Stimulated activated CD8-positive, alpha-beta memory T cell treated with anti-CD3 and anti-CD28 coated beads, Interleukin-7, amount 100 ng/mL, for 24 hours (primary cell): ENCODE results near the gene HOXA11.
A peak's percentile ranks its signal among the peaks of the same experiment; 100 is the strongest.

Experiments used
- DNase-seq: peaks from one replicate; pipeline ENCODE4 v3.0.0-alpha.2; 2020; ENCODE audit warnings: low read depth

Gene HOXA11

DNA sequence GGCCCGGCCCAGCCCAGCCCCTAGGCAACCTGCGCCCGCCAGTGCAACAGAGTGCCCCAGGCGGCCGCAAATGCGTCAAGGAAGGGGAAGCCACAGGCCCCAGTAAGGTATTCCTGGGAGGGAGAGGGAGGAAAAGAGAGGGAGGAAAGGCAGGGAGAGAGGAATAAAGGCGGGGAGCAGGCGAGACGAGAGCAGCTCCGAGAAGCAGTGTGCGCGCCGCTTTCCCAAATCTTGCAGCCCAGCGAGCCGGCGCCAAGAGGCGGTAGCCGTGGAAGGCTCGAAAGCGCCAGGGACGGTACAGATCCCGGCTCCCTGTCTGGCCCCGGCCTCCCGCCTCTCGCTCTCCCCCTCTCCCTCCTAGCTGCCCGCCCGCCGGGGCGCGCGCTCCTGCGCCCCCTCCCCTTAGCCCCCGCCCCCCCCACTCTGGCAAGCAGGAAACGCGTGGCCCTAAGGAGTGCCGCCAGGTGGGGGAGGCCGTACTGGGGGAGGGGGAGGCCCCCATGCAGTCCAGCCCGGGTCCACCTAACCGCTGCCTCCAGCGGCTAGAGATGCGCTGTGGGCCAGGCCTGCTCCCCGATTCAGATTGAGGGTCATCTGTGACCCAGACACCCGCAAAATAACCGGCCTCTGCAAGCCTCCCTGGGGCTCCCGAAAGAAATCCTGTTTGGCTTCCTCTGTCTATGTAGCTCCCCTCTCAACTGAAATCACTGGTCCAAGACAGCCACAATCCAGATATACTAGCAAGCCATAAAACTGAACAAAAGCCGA, 15.2 kb downstream of the HOXA11 start:
- no peak for DNase-seq

DNA sequence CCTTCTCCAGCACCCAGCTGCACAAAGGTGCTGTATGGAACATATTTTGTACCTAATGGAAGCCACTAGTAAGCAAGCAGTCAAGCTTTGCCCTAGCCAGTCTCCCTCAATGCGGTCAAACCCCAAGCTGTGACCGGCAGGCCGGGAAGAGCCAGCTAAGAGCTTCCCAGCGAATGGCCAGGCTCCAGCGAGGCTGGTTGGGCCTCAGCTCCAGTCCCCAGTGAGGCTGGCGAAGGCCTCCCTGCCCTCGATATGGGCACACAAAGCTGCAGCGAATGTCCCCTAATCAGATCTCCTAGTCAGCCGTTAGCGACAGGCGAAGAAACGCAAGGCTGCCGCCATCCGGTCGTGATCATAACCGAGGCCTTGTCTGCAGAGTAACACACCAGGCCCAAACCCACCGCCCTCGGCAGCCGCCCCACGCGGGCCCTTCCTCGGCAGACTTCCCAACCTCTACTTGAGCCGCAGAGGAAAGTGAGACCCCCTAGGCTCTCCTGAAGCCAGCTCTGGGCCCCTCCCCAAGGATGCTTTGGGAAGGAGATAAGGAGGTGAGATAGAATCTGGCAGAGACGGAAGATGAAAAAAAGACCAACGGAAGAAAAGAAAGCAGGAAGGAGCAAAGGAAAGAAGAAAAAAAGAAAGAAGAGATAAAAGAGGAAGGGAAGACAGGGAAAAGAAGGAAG, 16.6 kb downstream of the HOXA11 start:
- no peak for DNase-seq

DNA sequence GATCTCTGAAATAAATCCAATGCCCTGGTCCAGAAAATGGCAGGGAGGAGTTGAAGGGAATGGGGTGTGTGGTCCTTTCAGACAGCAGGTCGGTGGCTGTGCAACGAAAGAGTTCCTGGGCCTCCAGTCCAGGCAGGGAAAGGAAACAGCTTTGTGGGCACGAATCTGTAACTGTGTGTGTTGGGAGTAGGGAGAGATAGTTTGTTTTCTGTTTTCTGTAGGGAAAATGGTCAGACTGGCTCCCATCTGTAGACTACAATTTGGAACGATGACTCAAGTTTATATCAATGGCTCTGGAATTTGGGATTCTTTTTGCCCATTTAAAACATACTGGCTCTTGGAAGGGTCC, 17.1 kb downstream of the HOXA11 start:
- no peak for DNase-seq

DNA sequence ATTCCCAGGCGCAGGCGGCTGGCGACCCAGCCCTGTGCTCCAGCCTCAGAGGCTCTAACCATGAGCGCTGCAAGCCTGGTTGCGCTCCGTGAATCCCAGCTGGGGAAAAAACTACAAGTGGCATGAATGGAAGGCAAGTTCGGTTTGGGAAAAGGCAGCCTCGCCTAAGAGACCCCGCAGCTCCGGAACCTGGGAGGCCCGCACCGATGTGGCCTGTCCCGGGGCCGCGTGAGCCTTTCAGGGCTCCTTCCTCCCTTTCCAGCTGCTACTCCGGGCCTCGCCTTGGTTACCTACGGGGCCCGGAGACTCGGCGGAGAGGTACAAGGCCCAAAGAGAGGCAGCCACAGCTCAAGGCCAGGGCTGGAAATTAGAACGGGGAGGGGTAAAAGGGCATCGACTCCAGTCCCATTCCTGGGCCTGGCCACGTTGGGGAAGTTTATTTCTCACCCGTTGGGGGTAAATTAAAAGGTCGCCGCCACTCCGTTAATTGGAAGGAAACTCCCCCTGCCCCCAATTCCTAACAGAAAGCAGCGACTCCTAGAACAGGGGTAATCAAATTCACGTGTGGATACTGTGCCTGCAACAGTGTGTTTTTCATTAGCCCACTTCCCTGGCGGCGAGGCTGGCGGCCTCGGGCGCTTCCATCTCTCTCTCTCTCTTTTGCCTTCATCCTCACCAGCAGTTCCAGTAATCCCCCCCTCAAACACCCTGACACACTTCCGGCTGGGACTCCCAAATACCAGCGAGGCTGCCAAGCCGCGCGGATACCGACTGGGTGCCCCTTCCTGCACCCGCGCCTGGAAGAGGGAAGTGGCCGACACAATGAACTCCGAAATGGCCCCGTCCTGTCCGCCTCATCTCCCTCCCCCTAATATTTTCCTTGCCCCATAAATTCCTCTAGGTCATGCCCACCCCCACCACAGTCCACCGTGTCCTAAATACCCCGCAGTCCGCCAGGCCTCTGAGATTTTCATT, 18.2 kb downstream of the HOXA11 start:
- no peak for DNase-seq

DNA sequence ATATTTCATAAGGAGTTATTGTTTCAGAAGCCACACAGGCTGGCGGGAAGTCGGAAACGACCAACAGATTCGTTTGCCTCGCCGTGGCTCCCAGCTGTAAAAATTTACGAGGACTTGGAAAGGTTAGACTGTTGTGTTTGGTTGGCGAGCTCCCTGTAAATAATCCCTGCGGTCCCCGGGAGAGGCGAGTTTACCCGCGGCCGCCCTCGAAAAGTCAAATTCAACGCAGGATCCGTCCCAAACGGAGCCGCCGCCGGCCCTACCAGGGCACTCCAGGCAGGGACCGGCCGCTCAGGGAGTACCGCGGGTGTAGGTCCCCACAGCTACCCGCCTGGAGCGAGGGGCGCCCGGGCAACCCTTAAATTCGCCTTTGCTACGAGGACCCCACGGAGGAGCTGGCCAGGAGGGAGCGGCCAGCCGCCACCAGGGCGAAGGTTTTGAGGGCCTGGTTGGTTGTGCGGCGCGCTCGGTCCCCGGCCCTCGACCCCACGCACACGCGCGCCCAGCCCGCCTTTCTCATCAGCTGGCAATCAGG, 19.0 kb downstream of the HOXA11 start:
- DNase-seq: no peak

DNA sequence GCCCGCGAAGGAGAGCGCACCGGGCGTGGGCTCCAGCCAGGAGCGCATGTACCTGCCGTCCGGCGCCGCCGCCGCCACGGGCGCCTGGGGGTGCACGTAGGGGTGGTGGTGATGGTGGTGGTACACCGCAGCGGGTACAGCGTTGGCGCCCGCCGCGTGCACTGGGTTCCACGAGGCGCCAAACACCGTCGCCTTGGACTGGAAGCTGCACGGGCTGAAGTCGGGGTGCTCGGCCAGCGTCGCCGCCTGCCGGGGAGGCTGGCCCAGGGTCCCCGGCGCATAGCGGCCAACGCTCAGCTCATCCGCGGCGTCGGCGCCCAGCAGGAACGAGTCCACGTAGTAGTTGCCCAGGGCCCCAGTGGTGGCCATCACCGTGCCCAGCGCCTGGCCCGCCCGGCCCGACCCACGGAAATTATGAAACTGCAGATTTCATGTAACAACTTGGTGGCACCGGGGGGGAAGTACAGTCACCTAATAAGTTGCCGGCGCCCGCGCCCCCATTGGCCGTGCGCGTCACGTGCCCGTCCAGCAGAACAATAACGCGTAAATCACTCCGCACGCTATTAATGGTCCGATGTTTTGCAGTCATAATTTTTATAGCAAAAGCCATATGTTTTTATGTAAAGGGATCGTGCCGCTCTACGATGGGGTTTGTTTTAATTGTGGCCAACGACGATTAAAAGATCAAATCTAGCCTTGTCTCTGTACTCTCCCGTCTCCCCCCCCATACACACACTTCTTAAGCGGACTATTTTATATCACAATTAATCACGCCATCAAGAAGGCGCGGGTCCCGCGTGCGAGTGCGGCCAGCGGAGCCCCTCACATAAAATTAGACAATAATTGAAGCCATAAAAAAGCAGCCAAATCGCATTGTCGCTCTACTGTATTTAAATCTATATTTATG, 19.7 kb downstream of the HOXA11 start, which contains the start of gene HOXA9:
HOXA9 (minus strand) TSS at position 449 of the 907 bp plus-strand sequence; CDS start at position 369, 80 bp downstream.
- DNase-seq: no peak

DNA sequence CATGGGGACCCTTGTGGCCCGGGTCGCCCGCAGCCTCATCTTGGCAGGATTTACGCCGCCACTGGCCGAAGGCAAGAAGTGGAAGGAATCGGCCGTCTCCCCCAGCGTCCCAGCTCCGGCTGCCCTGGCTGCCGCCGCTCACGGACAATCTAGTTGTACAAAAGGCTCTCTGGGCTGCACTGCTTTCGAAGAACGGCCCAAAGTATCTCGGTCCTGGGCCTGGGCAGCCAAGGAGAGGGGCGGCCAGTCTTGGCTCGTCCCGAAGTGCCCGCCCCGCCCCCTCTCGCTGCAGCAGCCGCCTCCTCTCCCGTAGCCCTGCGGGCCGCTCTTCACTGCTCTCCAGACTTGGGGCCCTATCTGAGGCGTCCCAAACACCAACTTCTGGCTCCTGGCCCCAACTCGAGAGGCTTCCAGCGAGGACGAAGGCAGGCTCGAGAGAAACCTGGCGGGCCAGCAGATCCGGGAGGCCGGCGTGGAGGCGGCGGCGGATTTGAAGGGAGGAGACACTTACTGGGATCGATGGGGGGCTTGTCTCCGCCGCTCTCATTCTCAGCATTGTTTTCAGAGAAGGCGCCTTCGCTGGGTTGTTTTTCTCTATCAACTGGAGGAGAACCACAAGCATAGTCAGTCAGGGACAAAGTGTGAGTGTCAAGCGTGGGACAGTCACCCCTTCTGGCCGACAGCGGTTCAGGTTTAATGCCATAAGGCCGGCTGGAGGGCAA, 20.5 kb downstream of the HOXA11 start:
- DNase-seq: no peak

DNA sequence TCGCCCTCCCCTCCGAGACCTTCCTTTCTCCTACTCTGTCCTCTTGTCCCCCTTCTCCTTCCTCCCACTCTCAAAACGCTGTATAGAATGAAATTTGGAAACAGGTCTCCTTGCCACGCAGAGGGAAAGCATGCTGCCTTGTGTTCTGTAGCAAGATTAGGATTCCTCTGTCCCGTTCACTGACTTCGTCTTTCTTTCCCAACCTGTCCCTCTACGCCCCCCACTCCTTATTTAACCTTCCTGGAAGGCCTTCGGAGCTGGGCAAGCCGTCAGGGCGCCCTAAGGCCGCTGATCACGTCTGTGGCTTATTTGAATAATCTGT, 21.0 kb downstream of the HOXA11 start:
- DNase-seq: no peak

DNA sequence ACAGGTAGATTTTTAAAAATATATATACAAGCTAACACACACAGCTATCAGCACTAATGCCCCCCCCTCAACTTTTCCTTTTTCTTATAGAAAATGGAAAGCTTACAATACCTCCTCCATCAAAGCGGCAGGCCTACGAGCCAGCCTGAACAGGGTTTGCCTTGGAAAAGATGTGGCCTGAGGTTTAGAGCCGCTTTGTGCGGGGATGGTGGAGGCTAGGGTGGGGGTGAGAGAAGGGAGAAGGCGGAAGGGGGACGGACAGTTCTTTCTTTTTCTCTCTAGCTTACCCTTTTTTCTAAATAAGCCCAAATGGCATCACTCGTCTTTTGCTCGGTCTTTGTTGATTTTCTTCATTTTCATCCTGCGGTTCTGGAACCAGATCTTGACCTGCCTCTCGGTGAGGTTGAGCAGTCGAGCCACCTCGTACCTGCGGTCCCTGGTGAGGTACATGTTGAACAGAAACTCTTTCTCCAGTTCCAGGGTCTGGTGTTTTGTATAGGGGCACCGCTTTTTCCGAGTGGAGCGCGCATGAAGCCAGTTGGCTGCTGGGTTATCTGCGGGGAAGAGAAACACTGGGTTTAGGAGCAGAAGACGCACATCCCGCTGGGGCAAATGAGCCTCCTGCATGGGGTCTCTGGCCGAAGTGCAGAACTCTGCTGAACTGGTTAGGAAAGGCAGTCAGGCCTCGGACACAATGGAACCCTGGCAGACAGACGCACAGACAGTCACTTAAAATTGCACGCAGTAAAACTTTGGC, 21.6 kb downstream of the HOXA11 start:
- DNase-seq: no peak

DNA sequence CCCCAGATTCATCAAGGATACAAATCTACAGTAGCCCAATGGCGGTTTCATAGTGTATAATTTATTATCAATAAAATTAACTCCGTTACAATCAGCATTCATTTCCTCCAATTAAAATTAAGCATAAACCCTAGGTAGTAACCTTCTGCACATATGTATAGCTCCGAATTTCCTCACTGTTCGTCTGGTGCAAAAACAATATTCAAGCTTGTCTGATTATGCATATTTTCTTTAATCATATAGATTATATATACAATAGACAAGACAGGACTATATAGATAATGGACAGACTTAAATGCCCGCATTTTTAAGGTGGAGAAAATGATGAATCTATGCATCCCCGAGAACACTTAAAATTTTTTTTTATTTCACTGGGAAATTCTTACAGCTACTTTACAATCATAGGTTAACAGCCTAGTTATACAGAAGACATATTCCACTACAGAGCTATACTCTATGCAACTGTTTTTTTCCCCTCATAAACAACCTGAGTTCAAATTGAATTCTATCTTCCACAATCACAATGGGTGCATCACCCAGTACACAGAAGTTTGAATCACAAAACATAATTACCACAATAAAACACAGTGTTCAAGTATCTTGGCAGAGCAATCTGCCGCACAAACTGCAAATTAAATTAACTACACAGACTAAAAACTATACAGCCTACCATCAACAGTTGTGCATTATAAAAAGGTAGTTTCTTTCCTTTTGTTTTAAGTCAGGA, 22.3 kb downstream of the HOXA11 start:
- no peak for DNase-seq

DNA sequence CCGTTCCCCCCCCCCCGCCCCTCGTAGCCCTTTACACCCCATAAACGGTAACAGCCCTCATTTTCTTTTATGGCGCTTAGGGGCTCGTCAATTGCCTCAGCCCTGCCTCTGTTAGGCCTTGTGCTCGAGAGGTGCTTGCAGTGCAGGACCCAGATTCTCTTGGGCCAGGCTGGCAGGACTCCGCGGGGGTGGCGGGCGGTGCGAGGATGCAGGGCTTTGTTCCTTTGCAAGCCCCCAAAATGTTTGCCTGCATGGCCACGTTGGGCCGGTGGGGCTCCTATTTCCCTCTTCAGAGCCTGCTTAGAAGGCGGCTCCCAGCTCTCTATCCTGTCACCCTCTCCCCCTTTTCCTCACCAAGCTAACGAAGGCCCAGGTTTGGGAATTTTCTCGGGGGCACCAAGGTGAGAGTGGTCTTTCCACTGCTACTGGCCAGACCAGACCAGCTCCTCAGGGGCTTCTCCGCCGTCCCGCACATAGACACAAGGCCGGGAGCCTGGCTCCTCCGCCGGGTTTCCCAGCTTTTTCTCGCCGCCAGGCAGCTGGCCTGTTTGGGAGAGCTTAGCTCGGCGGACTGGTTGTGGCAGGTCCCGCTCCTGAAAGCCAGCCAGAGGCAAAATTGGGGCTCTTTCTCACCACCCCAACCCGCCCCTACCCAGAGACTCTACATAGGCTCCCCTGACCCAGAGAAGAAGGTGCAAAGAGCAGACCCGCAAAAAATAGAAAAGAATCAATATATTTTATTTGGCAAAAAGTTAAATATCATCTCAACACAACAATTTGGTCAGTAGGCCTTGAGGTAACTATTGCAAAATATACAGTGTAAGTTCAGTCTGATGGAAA, 23.1 kb downstream of the HOXA11 start:
- no peak for DNase-seq

DNA sequence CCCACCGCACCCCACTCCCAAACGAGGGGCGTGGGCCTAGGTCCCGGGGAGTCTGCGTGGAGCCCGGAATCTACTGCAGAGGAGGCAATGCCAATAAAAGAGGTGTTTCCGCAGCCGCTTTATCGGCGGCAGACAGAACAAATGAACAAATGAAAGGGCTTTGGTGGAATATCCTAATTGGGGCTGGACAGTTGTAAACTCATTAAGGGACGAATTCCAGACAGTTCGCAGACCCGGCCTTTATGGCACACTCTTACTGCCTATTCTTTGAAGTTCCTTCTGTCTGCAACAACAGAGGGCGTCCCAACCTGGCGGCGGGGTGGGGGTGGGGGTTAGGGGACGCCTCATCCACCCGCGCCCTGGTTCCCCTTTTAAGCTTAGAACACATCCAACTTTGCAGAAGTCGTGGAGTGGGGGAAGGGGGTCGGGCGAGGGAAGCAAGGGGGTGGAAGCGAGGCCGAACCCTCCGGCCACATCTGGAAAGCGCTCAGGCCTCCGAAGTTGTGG, 23.8 kb downstream of the HOXA11 start:
- DNase-seq: no peak

DNA sequence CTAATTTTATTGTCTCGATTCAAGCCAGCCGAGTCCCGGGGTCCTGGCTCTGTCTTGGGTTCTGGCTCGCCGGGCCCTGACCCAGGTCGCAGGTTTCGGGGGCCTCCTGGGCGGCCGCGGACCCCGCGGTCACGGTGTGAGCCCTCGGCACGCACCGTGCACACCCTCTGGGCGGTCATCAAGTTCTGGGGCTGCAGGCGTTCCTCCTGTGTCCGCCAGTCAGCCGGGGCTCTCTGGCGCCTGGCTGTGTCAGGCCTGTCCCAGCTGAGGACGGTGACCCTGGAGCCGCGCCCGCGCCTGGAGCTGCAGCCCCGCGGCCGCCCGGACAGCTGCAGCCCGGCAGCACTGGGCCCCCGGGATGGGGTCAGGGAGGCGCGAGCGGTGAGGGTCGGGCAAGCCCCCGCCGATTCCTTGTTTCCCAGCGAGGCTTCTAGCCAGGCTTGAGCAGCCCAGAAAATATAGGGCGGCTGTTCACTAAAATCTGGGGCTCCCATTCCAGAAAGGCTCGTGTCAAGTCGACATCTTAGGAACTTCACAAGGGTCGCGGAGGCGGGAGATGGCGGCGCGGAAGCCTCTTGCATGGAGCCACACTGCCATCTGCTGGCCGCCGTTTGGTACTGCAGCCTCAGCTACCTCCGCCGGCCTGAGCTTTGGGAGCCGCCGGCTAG, 24.4 kb downstream of the HOXA11 start:
- peak; percentile 82 for DNase-seq

DNA sequence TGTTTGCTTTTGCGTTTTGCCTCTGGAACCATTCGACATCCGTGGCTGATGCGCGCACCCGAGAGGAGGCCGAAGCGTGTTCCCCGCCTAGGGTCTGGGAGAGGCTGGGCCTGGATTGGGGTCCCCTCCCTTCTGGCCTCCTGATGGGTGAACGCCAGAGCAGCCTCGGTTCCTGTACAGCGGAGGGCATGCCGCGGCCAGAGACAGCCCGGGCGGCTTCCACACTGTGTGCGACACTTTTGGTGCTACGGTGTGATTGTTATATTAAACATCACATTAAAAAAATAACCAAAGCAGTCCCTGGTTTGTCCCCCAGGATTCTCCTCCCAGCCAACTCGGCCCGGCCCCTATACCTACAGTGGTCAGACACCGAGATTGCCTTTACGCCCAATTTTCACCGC, 24.9 kb downstream of the HOXA11 start:
- DNase-seq: no peak

DNA sequence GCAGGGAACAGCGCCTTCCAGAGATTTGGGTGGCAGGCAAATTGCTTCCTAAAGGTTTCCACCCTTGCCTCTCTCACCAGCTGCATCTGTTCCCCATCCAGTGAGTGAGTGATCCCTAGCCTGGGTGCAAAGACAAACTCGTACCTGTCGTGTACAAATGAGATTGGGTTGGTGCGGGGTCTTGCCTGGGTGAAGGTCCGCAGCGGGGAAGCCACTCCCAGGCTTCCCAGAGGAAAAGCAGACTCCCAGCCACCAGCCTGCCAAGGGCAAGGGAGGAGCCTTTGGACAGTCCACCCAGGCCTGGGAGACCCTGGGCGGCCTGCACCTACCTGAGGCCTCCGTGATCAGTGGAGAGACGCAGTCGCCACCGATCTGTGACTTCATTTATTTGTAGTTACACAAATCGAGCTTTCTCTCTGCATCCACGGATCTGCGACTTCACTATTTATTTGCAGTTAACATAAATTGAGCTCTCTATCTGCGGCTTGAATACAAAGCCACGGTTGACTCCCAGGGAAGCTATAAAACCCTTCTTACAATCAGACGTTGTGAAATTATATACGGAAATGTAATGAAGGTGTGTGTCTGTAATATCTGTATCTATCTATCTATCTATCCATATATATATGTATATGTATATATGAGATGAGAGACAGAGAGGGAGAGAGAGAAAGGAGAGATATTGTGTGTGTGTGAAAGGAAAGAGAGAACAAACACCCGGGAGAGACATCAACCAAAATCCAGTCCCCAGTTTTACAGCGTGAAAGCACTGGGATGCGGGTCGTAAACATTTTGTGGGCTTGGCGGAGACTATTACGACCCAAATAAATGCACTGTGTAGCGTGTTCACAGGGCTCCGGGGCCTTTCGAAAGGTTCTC, 25.5 kb downstream of the HOXA11 start:
- no peak for DNase-seq

DNA sequence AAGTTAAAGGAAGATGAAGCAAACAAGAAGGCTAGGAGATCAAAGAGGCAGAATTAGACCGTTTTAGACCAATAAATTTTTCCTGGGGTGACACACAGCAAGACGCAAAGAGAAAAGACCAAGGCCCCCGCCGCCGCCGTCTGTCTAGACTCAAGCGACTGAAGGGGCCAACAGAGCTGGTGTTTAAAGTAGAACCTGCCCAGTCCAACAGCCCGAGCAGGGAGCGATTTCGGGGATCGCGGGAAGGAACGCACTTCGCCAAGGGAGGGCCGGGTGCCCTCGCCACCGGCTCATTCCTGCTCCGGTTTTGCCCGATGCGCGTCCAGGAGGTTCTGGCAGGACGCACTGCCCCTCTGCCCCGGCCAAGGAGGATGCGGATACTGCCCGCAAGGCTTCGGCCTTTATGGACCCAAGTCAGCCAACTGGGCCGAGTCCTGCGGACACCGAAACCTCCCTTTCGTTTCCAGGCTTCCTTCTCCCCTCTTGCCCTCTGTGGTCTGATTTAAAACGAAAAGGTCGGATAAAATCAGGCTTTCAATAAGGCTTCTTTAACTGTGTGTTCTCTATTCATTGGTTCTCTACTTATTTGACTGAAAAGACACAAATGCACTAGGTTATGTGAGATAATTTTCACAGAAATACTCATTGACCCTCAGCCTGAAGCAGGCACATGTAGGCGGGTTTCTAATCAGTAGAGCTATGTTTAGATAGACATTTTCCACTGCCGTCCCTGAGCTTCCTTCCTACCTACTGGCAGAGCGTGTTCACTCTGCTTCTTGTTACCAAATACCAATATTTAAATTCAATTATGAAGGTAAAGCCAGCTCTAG, 26.4 kb downstream of the HOXA11 start:
- DNase-seq: no peak
